ENCODE results near the gene DLST. TPM values are rescaled to one million over a fixed set of nuclear protein-coding genes. Genes with fewer than 3 reads are reported as not detected.

Gene DLST
- total RNA-seq, 1 donor from 2014 or later: 90.4 TPM

- ChIA-PET POLR2A (no interaction called here), CTCF (interaction anchor here (0.9 to 5.0 kb wide), 4 partner anchors 14 to 196 kb away, joined by 3 to 53 read pairs (median 20); no protein-coding TSS in a partner anchor)
- Mint-ChIP-seq H3K9me3 (no peaks in the 10 kb centered on the region), H3K27me3 (no peaks in the 10 kb centered on the region), H3K4me3 (no peak overlapping the region), H3K27ac (peak overlapping the region; percentile 83), H3K4me1 (peaks cover 31% of the 10 kb centered on the region), H3K36me3 (ENCODE audit: low read depth) (peaks cover 82% of the 10 kb centered on the region)
- no peak for TF ChIP-seq CTCF (IDR thresholded peaks at IDR 0.05)
- ATAC-seq (ENCODE audit: low read depth): no peak
- intact Hi-C loops (cut with micrococcal nuclease): loop anchor here (2.0 kb wide), 1 partner anchor 15 kb away; the partner anchor contains the start of gene PROX2
- no peak for DNase-seq
Measured at GRCh38 chr14:74891870-74892269, 10.2 kb downstream of the DLST start.

DNA sequence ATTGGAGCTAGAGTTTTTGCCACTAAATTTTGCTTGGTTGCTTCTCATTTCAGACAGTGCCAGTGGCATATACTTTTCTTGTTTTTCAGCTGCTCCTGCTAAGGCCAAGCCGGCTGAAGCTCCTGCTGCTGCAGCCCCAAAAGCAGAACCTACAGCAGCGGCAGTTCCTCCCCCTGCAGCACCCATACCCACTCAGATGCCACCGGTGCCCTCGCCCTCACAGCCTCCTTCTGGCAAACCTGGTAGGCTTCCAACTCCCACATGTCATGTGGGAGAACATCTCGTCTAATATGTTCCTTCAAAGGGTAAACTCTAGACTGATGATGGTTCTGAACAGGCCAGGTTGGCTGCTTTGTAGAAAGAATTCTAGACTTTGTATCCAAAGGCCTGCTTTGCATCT is 11.0 kb downstream of the DLST start:
- Mint-ChIP-seq H3K4me1 (peaks cover 31% of the 10 kb centered on the region), H3K27me3 (no peaks in the 10 kb centered on the region), H3K36me3 (ENCODE audit: low read depth) (peaks cover 91% of the 10 kb centered on the region), H3K4me3 (peak overlapping the region; percentile 19), H3K9me3 (no peaks in the 10 kb centered on the region), H3K27ac (peak overlapping the region; percentile 83)
- POLR2A ChIA-PET: interaction anchor here (0.5 to 1.9 kb wide), 3 partner anchors 10 to 127 kb away, joined by 3 to 8 read pairs (median 4); no protein-coding TSS in a partner anchor
- DNase-seq (no peak), ATAC-seq (ENCODE audit: low read depth) (peak; percentile 51)
- intact Hi-C loops (cut with micrococcal nuclease): loop anchor here (2.0 kb wide), 1 partner anchor 16 kb away; the partner anchor contains the start of gene PROX2
- no peak for TF ChIP-seq CTCF (IDR thresholded peaks at IDR 0.05)
- CTCF ChIA-PET: interaction anchor here (1.0 to 5.0 kb wide), 5 partner anchors 9 to 85 kb away, joined by 3 to 53 read pairs (median 4); partner anchors contain the start of gene PROX2

DNA sequence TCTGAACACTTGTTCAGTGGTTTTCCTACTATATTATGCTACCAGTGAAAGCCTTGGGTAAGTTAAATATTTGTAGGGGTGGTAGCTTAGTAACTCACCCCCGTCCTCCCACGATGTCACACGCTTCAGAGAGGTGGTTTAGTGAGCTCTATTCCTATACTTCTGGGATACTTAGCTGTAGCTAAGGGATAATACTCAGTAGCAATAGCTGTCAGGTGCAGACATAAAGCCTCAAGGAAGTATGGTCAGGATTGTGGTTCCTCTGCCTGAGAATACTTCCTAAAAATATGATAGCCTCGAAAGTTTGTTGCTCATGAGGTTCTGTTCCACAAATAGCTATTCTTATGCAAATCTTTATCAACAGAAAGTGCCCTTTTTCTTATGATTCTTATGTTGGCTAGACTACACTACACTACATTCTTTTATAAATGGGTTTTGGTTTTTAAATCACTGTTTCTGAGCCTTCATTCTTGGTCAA is 11.9 kb downstream of the DLST start:
- ChIA-PET POLR2A (interaction anchor here (0.6 to 1.9 kb wide), 5 partner anchors 11 to 440 kb away, joined by 3 to 8 read pairs (median 4); partner anchors contain the start of gene DLST), CTCF (interaction anchor here (0.8 to 5.0 kb wide), 9 partner anchors 10 to 194 kb away, joined by 3 to 53 read pairs (median 4); partner anchors contain the start of gene PROX2)
- ATAC-seq (ENCODE audit: low read depth): peak; percentile 43
- TF ChIP-seq CTCF (IDR thresholded peaks at IDR 0.05): no peak
- peak overlapping the region; percentile 83 for H3K27ac Mint-ChIP-seq
- H3K36me3 Mint-ChIP-seq (ENCODE audit: low read depth): peaks cover 92% of the 10 kb centered on the region
- no peaks in the 10 kb centered on the region for H3K27me3 Mint-ChIP-seq
- no peaks in the 10 kb centered on the region for H3K9me3 Mint-ChIP-seq
- H3K4me1 Mint-ChIP-seq: peaks cover 31% of the 10 kb centered on the region
- intact Hi-C loops (cut with micrococcal nuclease): loop anchor here (2.0 kb wide), 1 partner anchor 17 kb away; the partner anchor contains the start of gene PROX2
- H3K4me3 Mint-ChIP-seq: peak overlapping the region; percentile 29
- no peak for DNase-seq

GRCh38 chr14:74896400-74896799 is 14.7 kb downstream of the DLST start:
- no peaks in the 10 kb centered on the region for H3K27me3 Mint-ChIP-seq
- CTCF ChIA-PET: interaction anchor here (2.0 to 5.0 kb wide), 2 partner anchors 9 to 35 kb away, joined by 9 to 53 read pairs; no protein-coding TSS in a partner anchor
- no peaks in the 10 kb centered on the region for H3K9me3 Mint-ChIP-seq
- no peak overlapping the region for H3K27ac Mint-ChIP-seq
- no peak overlapping the region for H3K4me3 Mint-ChIP-seq
- TF ChIP-seq CTCF (IDR thresholded peaks at IDR 0.05): no peak
- intact Hi-C loops (cut with micrococcal nuclease): no loop called here
- DNase-seq (no peak), ATAC-seq (ENCODE audit: low read depth) (no peak)
- peaks cover 30% of the 10 kb centered on the region for H3K4me1 Mint-ChIP-seq
- peaks cover 98% of the 10 kb centered on the region for H3K36me3 Mint-ChIP-seq (ENCODE audit: low read depth)
- POLR2A ChIA-PET: no interaction called here

DNA sequence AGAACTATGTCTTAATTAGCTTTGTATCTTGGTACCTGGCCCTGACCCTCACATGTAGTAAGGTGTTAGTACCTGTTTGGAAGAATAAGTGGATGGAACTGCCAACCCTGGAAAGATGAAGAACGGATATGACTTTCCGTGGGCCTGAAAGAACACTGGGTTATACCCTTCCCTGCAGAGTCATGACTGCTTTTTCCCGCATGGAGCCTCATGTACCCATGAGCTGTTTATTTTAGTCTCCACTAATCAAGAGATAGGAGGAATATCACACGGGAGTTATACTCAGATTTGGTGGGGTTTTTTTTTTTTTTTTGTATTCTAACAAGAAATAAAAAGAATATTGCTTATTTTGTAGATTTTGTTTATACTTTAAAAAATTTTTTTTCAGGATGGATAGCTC is 15.9 kb downstream of the DLST start:
- POLR2A ChIA-PET: interaction anchor here (0.7 kb wide), 2 partner anchors 230 to 619 kb away, joined by 4 to 5 read pairs; no protein-coding TSS in a partner anchor
- DNase-seq: no peak
- Mint-ChIP-seq H3K27ac (no peak overlapping the region), H3K9me3 (no peaks in the 10 kb centered on the region), H3K4me1 (peaks cover 20% of the 10 kb centered on the region), H3K4me3 (no peak overlapping the region), H3K36me3 (ENCODE audit: low read depth) (peaks cover 98% of the 10 kb centered on the region), H3K27me3 (no peaks in the 10 kb centered on the region)
- no peak for ATAC-seq (ENCODE audit: low read depth)
- CTCF ChIA-PET: interaction anchor here (0.6 to 2.0 kb wide), 2 partner anchors 37 to 241 kb away, joined by 3 to 9 read pairs; no protein-coding TSS in a partner anchor
- no peak for TF ChIP-seq CTCF (IDR thresholded peaks at IDR 0.05)
- intact Hi-C loops (cut with micrococcal nuclease): no loop called here

Data from activated B cell treated with CpG ODN at 0.5 μM for 24 hours (primary cell).